ENCODE data around the gene SORCS2. TPM values are rescaled to one million over a fixed set of nuclear protein-coding genes. Genes with fewer than 3 reads are reported as not detected.

SORCS2 gene
- polyA plus RNA-seq, 1 donor from 2014 or later: 1.0 TPM

DNA sequence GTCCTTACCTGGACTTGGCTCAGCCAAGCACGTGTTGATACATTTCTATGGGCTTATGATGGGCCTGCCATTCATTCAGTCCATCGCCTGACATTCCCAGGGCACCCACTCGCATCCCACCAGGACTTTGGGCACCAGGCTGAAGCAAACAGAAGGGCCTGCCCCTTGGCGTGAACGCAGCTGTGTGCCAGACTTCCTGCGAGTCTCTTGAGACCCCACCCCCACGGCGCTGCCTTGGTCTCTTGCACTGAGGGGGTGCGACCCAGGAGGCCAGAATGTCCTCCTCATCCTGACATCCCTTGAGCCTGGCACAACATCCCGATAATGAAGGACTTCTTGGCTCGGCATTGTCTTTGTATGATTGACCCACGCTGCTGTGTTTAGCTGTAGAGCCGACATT is 243.9 kb downstream of the SORCS2 start:
- no peak overlapping the region for H3K4me2 ChIP-seq (ENCODE audit: low read length)
- no peak overlapping the region for H2AFZ ChIP-seq (ENCODE audit: low read depth, low read length)
- no peaks in the 10 kb centered on the region for H3K79me2 ChIP-seq (replicated peaks; ENCODE audit: insufficient read depth, low read length)
- H3K4me3 ChIP-seq (ENCODE audit: low read length): no peak overlapping the region
- H3K9me3 ChIP-seq (ENCODE audit: low read length): no peaks in the 10 kb centered on the region
- no peaks in the 10 kb centered on the region for H3K9me2 ChIP-seq (ENCODE audit: insufficient read depth, low read length)
- TF ChIP-seq EP300 (conservative IDR thresholded peaks at IDR 0.05; ENCODE audit: poor library complexity, severe bottlenecking) (no peak), SMC3 (conservative IDR thresholded peaks at IDR 0.05; ENCODE audit: poor library complexity) (no peak), RAD21 (conservative IDR thresholded peaks at IDR 0.05) (no peak), TAF1 (IDR thresholded peaks at IDR 0.05; ENCODE audit: low read depth) (no peak), MXI1 (conservative IDR thresholded peaks at IDR 0.05; ENCODE audit: poor library complexity, severe bottlenecking) (no peak)
- TF ChIP-seq, protein P1, sequence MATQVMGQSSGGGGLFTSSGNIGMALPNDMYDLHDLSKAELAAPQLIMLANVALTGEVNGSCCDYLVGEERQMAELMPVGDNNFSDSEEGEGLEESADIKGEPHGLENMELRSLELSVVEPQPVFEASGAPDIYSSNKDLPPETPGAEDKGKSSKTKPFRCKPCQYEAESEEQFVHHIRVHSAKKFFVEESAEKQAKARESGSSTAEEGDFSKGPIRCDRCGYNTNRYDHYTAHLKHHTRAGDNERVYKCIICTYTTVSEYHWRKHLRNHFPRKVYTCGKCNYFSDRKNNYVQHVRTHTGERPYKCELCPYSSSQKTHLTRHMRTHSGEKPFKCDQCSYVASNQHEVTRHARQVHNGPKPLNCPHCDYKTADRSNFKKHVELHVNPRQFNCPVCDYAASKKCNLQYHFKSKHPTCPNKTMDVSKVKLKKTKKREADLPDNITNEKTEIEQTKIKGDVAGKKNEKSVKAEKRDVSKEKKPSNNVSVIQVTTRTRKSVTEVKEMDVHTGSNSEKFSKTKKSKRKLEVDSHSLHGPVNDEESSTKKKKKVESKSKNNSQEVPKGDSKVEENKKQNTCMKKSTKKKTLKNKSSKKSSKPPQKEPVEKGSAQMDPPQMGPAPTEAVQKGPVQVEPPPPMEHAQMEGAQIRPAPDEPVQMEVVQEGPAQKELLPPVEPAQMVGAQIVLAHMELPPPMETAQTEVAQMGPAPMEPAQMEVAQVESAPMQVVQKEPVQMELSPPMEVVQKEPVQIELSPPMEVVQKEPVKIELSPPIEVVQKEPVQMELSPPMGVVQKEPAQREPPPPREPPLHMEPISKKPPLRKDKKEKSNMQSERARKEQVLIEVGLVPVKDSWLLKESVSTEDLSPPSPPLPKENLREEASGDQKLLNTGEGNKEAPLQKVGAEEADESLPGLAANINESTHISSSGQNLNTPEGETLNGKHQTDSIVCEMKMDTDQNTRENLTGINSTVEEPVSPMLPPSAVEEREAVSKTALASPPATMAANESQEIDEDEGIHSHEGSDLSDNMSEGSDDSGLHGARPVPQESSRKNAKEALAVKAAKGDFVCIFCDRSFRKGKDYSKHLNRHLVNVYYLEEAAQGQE (IDR thresholded peaks at IDR 0.05; ENCODE audit: borderline replicate concordance): no peak
- TF ChIP-seq, protein P2, sequence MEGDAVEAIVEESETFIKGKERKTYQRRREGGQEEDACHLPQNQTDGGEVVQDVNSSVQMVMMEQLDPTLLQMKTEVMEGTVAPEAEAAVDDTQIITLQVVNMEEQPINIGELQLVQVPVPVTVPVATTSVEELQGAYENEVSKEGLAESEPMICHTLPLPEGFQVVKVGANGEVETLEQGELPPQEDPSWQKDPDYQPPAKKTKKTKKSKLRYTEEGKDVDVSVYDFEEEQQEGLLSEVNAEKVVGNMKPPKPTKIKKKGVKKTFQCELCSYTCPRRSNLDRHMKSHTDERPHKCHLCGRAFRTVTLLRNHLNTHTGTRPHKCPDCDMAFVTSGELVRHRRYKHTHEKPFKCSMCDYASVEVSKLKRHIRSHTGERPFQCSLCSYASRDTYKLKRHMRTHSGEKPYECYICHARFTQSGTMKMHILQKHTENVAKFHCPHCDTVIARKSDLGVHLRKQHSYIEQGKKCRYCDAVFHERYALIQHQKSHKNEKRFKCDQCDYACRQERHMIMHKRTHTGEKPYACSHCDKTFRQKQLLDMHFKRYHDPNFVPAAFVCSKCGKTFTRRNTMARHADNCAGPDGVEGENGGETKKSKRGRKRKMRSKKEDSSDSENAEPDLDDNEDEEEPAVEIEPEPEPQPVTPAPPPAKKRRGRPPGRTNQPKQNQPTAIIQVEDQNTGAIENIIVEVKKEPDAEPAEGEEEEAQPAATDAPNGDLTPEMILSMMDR (IDR thresholded peaks at IDR 0.05; ENCODE audit: poor library complexity, severe bottlenecking): no peak
- H3K36me3 ChIP-seq (ENCODE audit: insufficient read depth, low read length): no peaks in the 10 kb centered on the region
- H3K9ac ChIP-seq (ENCODE audit: low read length): no peak overlapping the region
- H3F3A ChIP-seq (ENCODE audit: insufficient read depth, low read length, poor library complexity, severe bottlenecking): no peaks in the 10 kb centered on the region
- H3K27ac ChIP-seq (ENCODE audit: low read length): no peak overlapping the region
- no peaks in the 10 kb centered on the region for H3K27me3 ChIP-seq (ENCODE audit: insufficient read depth, low read depth, low read length)
- no peaks in the 10 kb centered on the region for H4K20me1 ChIP-seq (ENCODE audit: insufficient read depth)

DNA sequence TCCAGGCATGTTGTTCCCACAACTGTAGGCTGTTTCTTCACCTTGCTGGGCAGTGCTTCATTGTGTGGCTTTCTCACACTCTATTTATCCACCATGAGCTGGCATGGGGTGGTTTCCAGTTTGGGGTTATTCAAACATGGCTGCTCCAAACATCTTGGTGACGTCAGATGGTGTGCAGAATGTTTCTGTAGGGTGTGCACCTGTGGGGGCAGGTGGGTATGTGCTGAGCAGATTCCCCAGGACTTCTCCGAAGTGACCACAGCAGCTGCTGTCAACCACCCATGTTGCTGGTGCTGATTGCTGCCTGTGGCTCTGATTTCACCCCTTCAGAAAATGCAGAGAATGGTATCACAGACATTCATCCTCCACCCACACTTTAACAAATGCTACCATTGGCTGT is 247.4 kb downstream of the SORCS2 start:
- no peak overlapping the region for H2AFZ ChIP-seq (ENCODE audit: low read depth, low read length)
- H3F3A ChIP-seq (ENCODE audit: insufficient read depth, low read length, poor library complexity, severe bottlenecking): no peaks in the 10 kb centered on the region
- H3K4me3 ChIP-seq (ENCODE audit: low read length): no peak overlapping the region
- no peaks in the 10 kb centered on the region for H3K27me3 ChIP-seq (ENCODE audit: insufficient read depth, low read depth, low read length)
- H3K79me2 ChIP-seq (replicated peaks; ENCODE audit: insufficient read depth, low read length): no peaks in the 10 kb centered on the region
- no peaks in the 10 kb centered on the region for H4K20me1 ChIP-seq (ENCODE audit: insufficient read depth)
- no peak overlapping the region for H3K27ac ChIP-seq (ENCODE audit: low read length)
- H3K9me3 ChIP-seq (ENCODE audit: low read length): no peaks in the 10 kb centered on the region
- no peaks in the 10 kb centered on the region for H3K36me3 ChIP-seq (ENCODE audit: insufficient read depth, low read length)
- H3K9ac ChIP-seq (ENCODE audit: low read length): no peak overlapping the region
- no peaks in the 10 kb centered on the region for H3K9me2 ChIP-seq (ENCODE audit: insufficient read depth, low read length)
- no peak overlapping the region for H3K4me2 ChIP-seq (ENCODE audit: low read length)
- TF ChIP-seq SMC3 (conservative IDR thresholded peaks at IDR 0.05; ENCODE audit: poor library complexity) (no peak), EZH2 (IDR thresholded peaks at IDR 0.05; ENCODE audit: borderline replicate concordance, insufficient read depth, low read length, poor library complexity, severe bottlenecking) (no peak), POLR2AphosphoS5 (IDR thresholded peaks at IDR 0.05) (no peak), EP300 (conservative IDR thresholded peaks at IDR 0.05; ENCODE audit: poor library complexity, severe bottlenecking) (no peak), MXI1 (conservative IDR thresholded peaks at IDR 0.05; ENCODE audit: poor library complexity, severe bottlenecking) (no peak), TAF1 (IDR thresholded peaks at IDR 0.05; ENCODE audit: low read depth) (no peak), RAD21 (conservative IDR thresholded peaks at IDR 0.05) (no peak)
- TF ChIP-seq, protein P2 (IDR thresholded peaks at IDR 0.05; ENCODE audit: poor library complexity, severe bottlenecking): no peak
- TF ChIP-seq, protein P1 (IDR thresholded peaks at IDR 0.05; ENCODE audit: borderline replicate concordance): no peak

All from neural cell (in vitro differentiated cells).